SU-DHL-6 (cell line): ENCODE results near the gene EXOC2.

Source experiments
- H2AFZ ChIP-seq: fragments of 200-600 bp; sonication (generic); 2 replicates; pipeline ENCODE4 v1.6.1; 2014; ENCODE audit warnings: low read depth, mild to moderate bottlenecking, moderate library complexity, mixed read lengths, antibody characterized with exemption, low read length; ENCODE audit not compliant: severe bottlenecking
- H3F3A ChIP-seq: fragments of 200-600 bp; shearing (Covaris generic); 2 replicates; pipeline ENCODE4 v1.6.0; 2016; ENCODE audit warnings: antibody characterized with exemption, mild to moderate bottlenecking; ENCODE audit not compliant: insufficient read depth
- H3K27ac ChIP-seq: fragments of 200-600 bp; sonication (generic); 2 replicates; pipeline ENCODE4 v1.5.1; 2016; ENCODE audit warnings: low read depth, mild to moderate bottlenecking, low read length, moderate library complexity, mixed read lengths
- H3K27me3 ChIP-seq: fragments of 200-600 bp; sonication (generic), shearing (Covaris generic); 2 replicates; pipeline ENCODE4 v1.6.0; 2014; ENCODE audit warnings: mild to moderate bottlenecking, low read length
- H3K36me3 ChIP-seq: fragments of 200-600 bp; sonication (generic); 2 replicates; pipeline ENCODE4 v1.6.1; 2014; ENCODE audit warnings: mild to moderate bottlenecking, low read length, mixed read lengths
- H3K4me2 ChIP-seq: fragments of 300-600, 200-600 bp; shearing (Covaris generic), sonication (generic); 2 replicates; pipeline ENCODE4 v1.6.0; 2014; ENCODE audit warnings: low read length, low read depth, mild to moderate bottlenecking; ENCODE audit not compliant: poor library complexity, severe bottlenecking
- H3K4me3 ChIP-seq: fragments of 200-600 bp; sonication (generic); 2 replicates; pipeline ENCODE4 v1.5.1; 2014; ENCODE audit warnings: antibody characterized with exemption, low read length, mild to moderate bottlenecking, mixed read lengths; ENCODE audit not compliant: insufficient read depth, poor library complexity, severe bottlenecking
- H3K79me2 ChIP-seq: fragments of 200-600 bp; sonication (generic); 2 replicates; pipeline ENCODE4 v1.6.1; 2014; ENCODE audit warnings: mild to moderate bottlenecking, low read length, moderate library complexity; ENCODE audit not compliant: insufficient read depth
- H3K9ac ChIP-seq: fragments of 200-600 bp; sonication (generic); 2 replicates; pipeline ENCODE4 v1.7.0; 2014; ENCODE audit warnings: mild to moderate bottlenecking, low read length
- H3K9me2 ChIP-seq: fragments of 200-600 bp; sonication (generic); replicated peaks from 2 replicates; pipeline ENCODE4 v1.6.1; 2014; ENCODE audit warnings: low read length; ENCODE audit not compliant: insufficient read depth
- H3K9me3 ChIP-seq: fragments of 200-600 bp; sonication (generic); 2 replicates; pipeline ENCODE4 v1.6.1; 2014; ENCODE audit warnings: low read length, mixed read lengths; ENCODE audit not compliant: insufficient read depth
- H4K20me1 ChIP-seq: fragments of 200-600 bp; sonication (generic); 2 replicates; pipeline ENCODE4 v1.6.1; 2014; ENCODE audit warnings: low read depth, mild to moderate bottlenecking, antibody characterized with exemption, low read length, moderate library complexity, mixed read lengths
- EZH2phosphoT487 ChIP-seq: fragments of 200-600 bp; sonication (generic), shearing (Covaris generic); conservative IDR thresholded peaks from 2 replicates; pipeline ENCODE4 v1.6.1; 2018; ENCODE audit warnings: mild to moderate bottlenecking, antibody characterized with exemption, low read length, moderate library complexity, mixed read lengths
- TF ChIP-seq, protein P1 (sequence below): fragments of 200-600 bp; sonication (generic); IDR thresholded peaks from one replicate; pipeline ENCODE4 v1.5.1; 2017; ENCODE audit warnings: antibody characterized with exemption, mild to moderate bottlenecking, low read length, moderate library complexity; ENCODE audit not compliant: insufficient read depth, poor library complexity, severe bottlenecking

Gene EXOC2

DNA sequence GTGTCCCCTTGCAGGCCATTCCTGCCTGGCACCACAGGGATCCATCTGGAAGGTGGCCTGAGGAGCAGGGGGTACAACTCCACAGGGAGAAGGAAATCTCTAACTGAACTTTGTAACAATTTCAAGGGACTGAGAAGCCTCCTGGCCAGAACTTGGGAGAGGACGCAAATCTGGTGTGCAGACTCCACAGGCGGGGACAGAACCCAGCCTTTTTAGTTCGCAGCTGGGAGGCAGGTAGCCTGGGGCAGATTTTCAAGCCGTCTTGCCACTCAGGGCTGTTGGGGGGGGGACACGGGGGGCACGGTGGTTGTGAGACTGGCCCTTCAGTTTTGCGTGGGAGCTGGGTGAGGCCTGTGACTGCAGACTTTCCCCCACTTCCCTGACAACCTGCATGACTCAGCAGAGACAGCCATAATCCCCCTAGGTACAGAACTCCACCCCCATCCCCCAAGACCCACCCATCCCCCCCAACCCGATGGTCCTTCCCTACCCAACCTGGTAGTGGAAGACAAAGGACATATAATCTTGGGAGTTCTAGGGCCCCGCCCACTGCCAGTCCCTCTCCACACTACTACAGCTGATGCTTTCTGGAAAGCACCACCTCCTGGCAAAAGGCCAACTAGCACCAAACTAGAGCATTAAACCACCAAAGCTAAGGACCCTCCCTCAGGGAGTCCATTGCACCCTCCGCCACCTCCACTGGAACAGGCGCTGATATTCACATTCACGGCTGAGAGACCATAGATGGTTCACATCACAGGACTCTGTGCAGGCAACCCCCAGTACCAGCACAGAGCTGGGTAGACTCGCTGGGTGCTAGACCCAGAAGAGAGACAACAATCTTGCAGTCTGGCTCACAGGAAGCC is 33.0 kb downstream of the EXOC2 start:
- Histone ChIP-seq H4K20me1 (peaks cover 9% of the 10 kb centered on the region; the same call in 1 of the 2 replicates), H2AFZ (no peak overlapping the region), H3K4me3 (no peak overlapping the region), H3K9me3 (peaks cover 3% of the 10 kb centered on the region; the same call in 1 of the 2 replicates), H3K79me2 (peaks cover 52% of the 10 kb centered on the region), H3F3A (no peaks in the 10 kb centered on the region), H3K4me2 (no peak overlapping the region), H3K9ac (no peak overlapping the region), H3K9me2 (no peaks in the 10 kb centered on the region), H3K36me3 (no peaks in the 10 kb centered on the region), H3K27ac (no peak overlapping the region), H3K27me3 (no peaks in the 10 kb centered on the region)
- TF ChIP-seq, protein P1, sequence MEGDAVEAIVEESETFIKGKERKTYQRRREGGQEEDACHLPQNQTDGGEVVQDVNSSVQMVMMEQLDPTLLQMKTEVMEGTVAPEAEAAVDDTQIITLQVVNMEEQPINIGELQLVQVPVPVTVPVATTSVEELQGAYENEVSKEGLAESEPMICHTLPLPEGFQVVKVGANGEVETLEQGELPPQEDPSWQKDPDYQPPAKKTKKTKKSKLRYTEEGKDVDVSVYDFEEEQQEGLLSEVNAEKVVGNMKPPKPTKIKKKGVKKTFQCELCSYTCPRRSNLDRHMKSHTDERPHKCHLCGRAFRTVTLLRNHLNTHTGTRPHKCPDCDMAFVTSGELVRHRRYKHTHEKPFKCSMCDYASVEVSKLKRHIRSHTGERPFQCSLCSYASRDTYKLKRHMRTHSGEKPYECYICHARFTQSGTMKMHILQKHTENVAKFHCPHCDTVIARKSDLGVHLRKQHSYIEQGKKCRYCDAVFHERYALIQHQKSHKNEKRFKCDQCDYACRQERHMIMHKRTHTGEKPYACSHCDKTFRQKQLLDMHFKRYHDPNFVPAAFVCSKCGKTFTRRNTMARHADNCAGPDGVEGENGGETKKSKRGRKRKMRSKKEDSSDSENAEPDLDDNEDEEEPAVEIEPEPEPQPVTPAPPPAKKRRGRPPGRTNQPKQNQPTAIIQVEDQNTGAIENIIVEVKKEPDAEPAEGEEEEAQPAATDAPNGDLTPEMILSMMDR, result no peak
- TF ChIP-seq EZH2phosphoT487, result no peak

DNA sequence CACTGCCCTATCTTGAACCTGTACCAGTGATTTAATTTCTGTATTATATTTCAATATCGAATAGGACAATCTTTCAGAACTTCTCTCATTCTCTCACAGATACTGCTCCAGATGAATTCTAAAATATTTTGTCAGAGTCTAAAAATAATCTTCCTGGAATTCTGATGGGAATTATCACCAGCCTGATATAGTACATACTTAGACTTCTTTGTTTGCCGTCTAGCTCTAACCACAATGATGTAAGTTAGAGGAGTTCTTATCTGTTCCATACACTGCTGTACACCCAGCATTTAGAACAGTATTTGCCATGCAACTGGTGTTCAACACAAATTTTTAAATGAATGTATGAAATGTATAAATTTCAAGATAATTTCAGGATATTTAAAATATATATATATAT is 34.7 kb downstream of the EXOC2 start:
- no peaks in the 10 kb centered on the region for H3K36me3 ChIP-seq
- no peaks in the 10 kb centered on the region for H3K9me3 ChIP-seq
- H3K27me3 ChIP-seq, result no peaks in the 10 kb centered on the region
- H2AFZ ChIP-seq, result no peak overlapping the region
- no peak for TF ChIP-seq EZH2phosphoT487
- no peaks in the 10 kb centered on the region for H3F3A ChIP-seq
- H3K9ac ChIP-seq, result no peak overlapping the region
- H3K27ac ChIP-seq, result no peak overlapping the region
- no peaks in the 10 kb centered on the region for H3K9me2 ChIP-seq
- H3K4me2 ChIP-seq, result no peak overlapping the region
- peaks cover 49% of the 10 kb centered on the region for H3K79me2 ChIP-seq
- H4K20me1 ChIP-seq, result peaks cover 9% of the 10 kb centered on the region; the same call in 1 of the 2 replicates
- H3K4me3 ChIP-seq, result no peak overlapping the region

DNA sequence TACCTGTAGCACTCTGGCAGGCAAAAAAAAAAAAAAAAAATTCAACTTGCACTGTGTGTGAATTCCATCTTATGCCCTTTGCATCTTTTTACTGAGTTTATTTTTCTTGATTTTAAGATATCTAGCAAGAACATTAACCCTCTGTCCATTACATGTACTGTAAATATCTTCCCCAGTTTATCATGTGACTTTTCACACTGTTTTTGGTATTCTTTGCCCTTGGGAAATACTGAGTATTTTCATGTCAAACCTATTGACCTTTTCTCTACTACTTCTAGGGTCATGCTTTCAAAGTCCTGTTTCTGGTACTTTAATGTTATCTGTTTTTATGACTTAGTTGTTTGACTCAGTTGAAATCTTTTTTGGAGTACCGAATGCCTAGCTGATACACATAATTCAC is 35.2 kb downstream of the EXOC2 start:
- H3K27ac ChIP-seq, result no peak overlapping the region
- no peak for TF ChIP-seq EZH2phosphoT487
- TF ChIP-seq, protein P1, result no peak

More for the DNA sequence above, 35.2 kb downstream of the EXOC2 start:
- Histone ChIP-seq H3F3A (no peaks in the 10 kb centered on the region), H3K36me3 (no peaks in the 10 kb centered on the region), H3K9me3 (no peaks in the 10 kb centered on the region), H2AFZ (no peak overlapping the region), H3K4me3 (no peak overlapping the region), H3K79me2 (peaks cover 44% of the 10 kb centered on the region), H3K4me2 (no peak overlapping the region), H4K20me1 (peaks cover 9% of the 10 kb centered on the region; the same call in 1 of the 2 replicates), H3K27me3 (no peaks in the 10 kb centered on the region), H3K9me2 (no peaks in the 10 kb centered on the region), H3K9ac (no peak overlapping the region)
